SK-N-SH (cell line): ENCODE data around the gene NPEPL1. TPM values are rescaled to one million over a fixed set of nuclear protein-coding genes. Genes with fewer than 3 reads are reported as not detected.

ENCODE experiments used
- CTCF ChIA-PET: fragments of 300-600, 350-600 bp; formaldehyde crosslinking; extraction: SDS; loops from one replicate; lab custom pipeline; 2021; lab: Yijun Ruan, JAX
- POLR2A ChIA-PET: fragments of 350-600 bp; sonication (Branson Sonifier 250); formaldehyde crosslinking; extraction: SDS; loops from one replicate; lab custom pipeline; 2020; ENCODE audit warnings: antibody characterized with exemption, inconsistent platforms; lab: Yijun Ruan, JAX
- DNase-seq: peaks from one replicate; pipeline ENCODE4 v3.0.0; 2012
- H2AFZ ChIP-seq: fragments of 200-600 bp; sonication (generic); 2 replicates; pipeline ENCODE4 v1.8.1; 2016; ENCODE audit warnings: antibody characterized with exemption, mild to moderate bottlenecking, low read depth
- H3F3A ChIP-seq: fragments of 200-600 bp; sonication (generic); replicated peaks from 2 replicates; pipeline ENCODE3; 2016; ENCODE audit warnings: antibody characterized with exemption, mild to moderate bottlenecking; ENCODE audit not compliant: insufficient read depth
- H3K27ac ChIP-seq, 2 experiments: fragments of 200-500 bp in 1 of 2; fragments of 200-600 bp in 1 of 2; sonication (Bioruptor generic) in 1 of 2; sonication (generic), shearing (Covaris generic) in 1 of 2; 2 replicates each; pipeline versions ENCODE4 v1.5.1 to v1.6.1; 2014 to 2016; ENCODE audit warnings: low read depth in 2 of 2, inconsistent platforms in 1 of 2, low read length in 1 of 2, mild to moderate bottlenecking in 1 of 2, mixed read lengths in 1 of 2
- H3K27me3 ChIP-seq: fragments of 200-600 bp; sonication (generic), shearing (Covaris generic); 2 replicates; pipeline ENCODE4 v1.6.1; 2016; ENCODE audit warnings: mixed run types; ENCODE audit not compliant: insufficient read depth
- H3K36me3 ChIP-seq, 2 experiments: fragments of 200-500 bp in 1 of 2; fragments of 200-600 bp in 1 of 2; sonication (Bioruptor generic) in 1 of 2; sonication (generic) in 1 of 2; replicated peaks in 1 of 2; 2 replicates each; pipeline versions ENCODE3 to v1.5.1; 2014 to 2016; ENCODE audit warnings: low read length in 1 of 2, mild to moderate bottlenecking in 1 of 2; ENCODE audit not compliant: insufficient read depth in 2 of 2, control insufficient read depth in 1 of 2
- H3K4me1 ChIP-seq, 2 experiments: fragments of 200-500 bp in 1 of 2; fragments of 200-600 bp in 1 of 2; sonication (Bioruptor generic) in 1 of 2; sonication (generic), shearing (Covaris generic) in 1 of 2; 2 replicates each; pipeline versions ENCODE4 v1.5.1 to v1.6.1; 2014 to 2016; ENCODE audit warnings: low read depth in 1 of 2, low read length in 1 of 2, mixed run types in 1 of 2; ENCODE audit not compliant: insufficient read depth in 2 of 2, control insufficient read depth in 1 of 2
- H3K4me2 ChIP-seq: fragments of 200-600 bp; sonication (generic), shearing (Covaris generic); 2 replicates; pipeline ENCODE4 v1.6.1; 2017; ENCODE audit warnings: mixed run types
- H3K4me3 ChIP-seq, 2 experiments: fragments of 200-500 bp in 1 of 2; fragments of 200-600 bp in 1 of 2; sonication (Bioruptor generic) in 1 of 2; sonication (generic), shearing (Covaris generic) in 1 of 2; 2 replicates each; pipeline versions ENCODE4 v1.5.1 to v1.8.1; 2014 to 2016; ENCODE audit warnings: low read depth in 2 of 2, inconsistent platforms in 1 of 2, low read length in 1 of 2, mild to moderate bottlenecking in 1 of 2, mixed read lengths in 1 of 2, moderate library complexity in 1 of 2
- H3K79me2 ChIP-seq: fragments of 200-600 bp; sonication (generic); 2 replicates; pipeline ENCODE4 v1.8.1; 2017; ENCODE audit warnings: mild to moderate bottlenecking; ENCODE audit not compliant: insufficient read depth
- H3K9ac ChIP-seq: fragments of 200-600 bp; sonication (generic); 2 replicates; pipeline ENCODE4 v1.6.1; 2017; ENCODE audit warnings: mixed run types
- H3K9me2 ChIP-seq: fragments of 200-600 bp; sonication (generic); 2 replicates; pipeline ENCODE4 v1.6.1; 2017; ENCODE audit warnings: mixed run types
- H3K9me3 ChIP-seq: fragments of 200-600 bp; sonication (generic); 2 replicates; pipeline ENCODE4 v1.6.1; 2017; ENCODE audit warnings: mixed run types, mild to moderate bottlenecking, moderate library complexity
- H4K20me1 ChIP-seq: fragments of 200-600 bp; sonication (generic); 2 replicates; pipeline ENCODE4 v1.6.1; 2017; ENCODE audit warnings: mild to moderate bottlenecking, mixed run types; ENCODE audit not compliant: insufficient read depth
- CTCF ChIP-seq: fragments of 200-600 bp; sonication (generic); IDR thresholded peaks from 2 replicates; pipeline ENCODE4 v1.6.1; 2017; ENCODE audit warnings: antibody characterized with exemption, mild to moderate bottlenecking, moderate library complexity
- FOSL2 ChIP-seq: IDR thresholded peaks from 2 replicates; pipeline ENCODE4 v1.4.0; 2012; ENCODE audit warnings: low read depth, mild to moderate bottlenecking, moderate library complexity, borderline replicate concordance
- FOXJ3 ChIP-seq: sonication (generic); formaldehyde crosslinking; IDR thresholded peaks from 2 replicates; pipeline ENCODE4 v1.5.1; 2020; ENCODE audit warnings: mild to moderate bottlenecking, missing genetic modification reagents
- FOXM1 ChIP-seq: IDR thresholded peaks from 2 replicates; pipeline ENCODE4 v1.4.0; 2012; ENCODE audit warnings: low read depth, mild to moderate bottlenecking
- GABPA ChIP-seq: IDR thresholded peaks from 2 replicates; pipeline ENCODE4 v1.4.0; 2012; ENCODE audit warnings: low read depth, mild to moderate bottlenecking
- MXI1 ChIP-seq: IDR thresholded peaks from 2 replicates; pipeline ENCODE4 v1.6.1; 2012; ENCODE audit warnings: mild to moderate bottlenecking, low read depth, low read length, improper control_type of control experiment
- NFIC ChIP-seq: IDR thresholded peaks from 2 replicates; pipeline ENCODE4 v1.4.0; 2012; ENCODE audit warnings: borderline replicate concordance
- NRF1 ChIP-seq: IDR thresholded peaks from 2 replicates; pipeline ENCODE4 v1.6.1; 2012; ENCODE audit warnings: low read depth, mild to moderate bottlenecking, low read length
- POLR2AphosphoS5 ChIP-seq: IDR thresholded peaks from 2 replicates; pipeline ENCODE4 v1.6.1; 2012; ENCODE audit warnings: low read depth, low read length
- REST ChIP-seq: IDR thresholded peaks from 2 replicates; pipeline ENCODE4 v1.6.1; 2012; ENCODE audit warnings: mild to moderate bottlenecking, low read depth, low read length, moderate library complexity
- RXRA ChIP-seq: IDR thresholded peaks from 2 replicates; pipeline ENCODE4 v1.4.0; 2012; ENCODE audit warnings: low read depth, mild to moderate bottlenecking, borderline replicate concordance
- USF2 ChIP-seq: fragments of 150-350 bp; IDR thresholded peaks from 2 replicates; pipeline ENCODE4 v1.6.1; 2017; ENCODE audit warnings: antibody characterized with exemption, low read length, low read depth, borderline replicate concordance
- YY1 ChIP-seq: IDR thresholded peaks from 2 replicates; pipeline ENCODE4 v1.4.0; 2012; ENCODE audit warnings: low read depth, mild to moderate bottlenecking
- ZBTB33 ChIP-seq: IDR thresholded peaks from 2 replicates; pipeline ENCODE4 v1.4.0; 2012; ENCODE audit warnings: low read depth, borderline replicate concordance
- WGBS: methylation state at CpG from one replicate; pipeline ENCODE4 v1.1.6; 2017; ENCODE audit warnings: low lambda C conversion rate; 5-methylcytosine and 5-hydroxymethylcytosine counted together
- polyA plus RNA-seq, 3 experiments: library from polyadenylated mRNA; depleted of rRNA; stranded (reverse); fragments of >200 nt; gene quantifications; 2 replicates each; pipeline ENCODE4 v1.2.3, GENCODE V29; 2012

The NPEPL1 gene
- polyA plus RNA-seq, 1 of the 3 experiments (the other 2 are of a cell fraction), result 2.8 TPM

GRCh38 chr20:58748618-58749017 lies 56.0 kb downstream of the NPEPL1 start:
- Histone ChIP-seq H3K4me3 (no peak overlapping the region), H3K4me2 (no peak overlapping the region), H3K27ac (no peak overlapping the region), H3K9me3 (no peaks in the 10 kb centered on the region), H2AFZ (no peak overlapping the region), H4K20me1 (no peaks in the 10 kb centered on the region), H3K36me3 (no peaks in the 10 kb centered on the region), H3K27me3 (peaks cover 29% of the 10 kb centered on the region; the same call in 1 of the 2 replicates), H3K9me2 (no peaks in the 10 kb centered on the region), H3K4me1 (peaks cover 0 to 6% of the 10 kb centered on the region in 2 experiments; a peak in 1 of 4 replicates), H3K9ac (no peak overlapping the region), H3K79me2 (no peaks in the 10 kb centered on the region), H3F3A (no peaks in the 10 kb centered on the region)
- 12% methylated on average over 3 of the region's 3 CpGs for WGBS
- TF ChIP-seq POLR2AphosphoS5 (no peak), ZBTB33 (no peak)
- ChIA-PET CTCF (interaction anchor here (1.1 kb wide), 1 partner anchor 511 kb away, joined by 3 read pairs; no protein-coding TSS in a partner anchor), POLR2A (no interaction called here)
- DNase-seq, result no peak

GRCh38 chr20:58749098-58749769 lies 56.6 kb downstream of the NPEPL1 start:
- H3K4me3 ChIP-seq, result no peak overlapping the region
- peaks cover 29% of the 10 kb centered on the region; the same call in 1 of the 2 replicates for H3K27me3 ChIP-seq
- peaks cover 0 to 6% of the 10 kb centered on the region in 2 experiments; a peak in 1 of 4 replicates for H3K4me1 ChIP-seq
- CTCF ChIA-PET, result interaction anchor here (1.1 kb wide), 1 partner anchor 512 kb away, joined by 3 read pairs; no protein-coding TSS in a partner anchor
- no peaks in the 10 kb centered on the region for H3F3A ChIP-seq
- no peaks in the 10 kb centered on the region for H3K9me3 ChIP-seq
- H3K27ac ChIP-seq, result no peak overlapping the region
- H3K79me2 ChIP-seq, result no peaks in the 10 kb centered on the region
- POLR2A ChIA-PET, result no interaction called here
- 42% methylated on average over 9 of the region's 11 CpGs for WGBS
- no peak for DNase-seq
- no peaks in the 10 kb centered on the region for H3K9me2 ChIP-seq
- H3K4me2 ChIP-seq, result no peak overlapping the region
- H4K20me1 ChIP-seq, result no peaks in the 10 kb centered on the region
- H2AFZ ChIP-seq, result no peak overlapping the region
- no peak for TF ChIP-seq USF2
- TF ChIP-seq CTCF, result no peak
- no peak for TF ChIP-seq REST
- TF ChIP-seq YY1, result no peak
- TF ChIP-seq FOXM1, result no peak
- no peak for TF ChIP-seq FOXJ3
- no peak for TF ChIP-seq NFIC
- TF ChIP-seq MXI1, result no peak
- TF ChIP-seq FOSL2, result no peak
- no peak for TF ChIP-seq GABPA
- no peak for TF ChIP-seq RXRA
- no peak for TF ChIP-seq NRF1
- H3K36me3 ChIP-seq, result no peaks in the 10 kb centered on the region
- H3K9ac ChIP-seq, result no peak overlapping the region
